Activated CD4-positive, alpha-beta T cell treated with anti-CD3 and anti-CD28 coated beads, Interleukin-2, Interleukin-6, amounts not matched to agents 100 ng/mL and 50 ng/mL, durations not matched to agents 16 hours and 8 hours (primary cell): ENCODE results near the gene CZIB.
"Not testable (repeated sequence)": the region's sequence is repeated elsewhere in the genome, so short reads cannot be mapped to it uniquely, and the experiment has no call there.

ENCODE experiments used
- DNase-seq: peaks from one replicate; pipeline ENCODE4 v3.0.0-alpha.2; 2020

The CZIB gene

DNA sequence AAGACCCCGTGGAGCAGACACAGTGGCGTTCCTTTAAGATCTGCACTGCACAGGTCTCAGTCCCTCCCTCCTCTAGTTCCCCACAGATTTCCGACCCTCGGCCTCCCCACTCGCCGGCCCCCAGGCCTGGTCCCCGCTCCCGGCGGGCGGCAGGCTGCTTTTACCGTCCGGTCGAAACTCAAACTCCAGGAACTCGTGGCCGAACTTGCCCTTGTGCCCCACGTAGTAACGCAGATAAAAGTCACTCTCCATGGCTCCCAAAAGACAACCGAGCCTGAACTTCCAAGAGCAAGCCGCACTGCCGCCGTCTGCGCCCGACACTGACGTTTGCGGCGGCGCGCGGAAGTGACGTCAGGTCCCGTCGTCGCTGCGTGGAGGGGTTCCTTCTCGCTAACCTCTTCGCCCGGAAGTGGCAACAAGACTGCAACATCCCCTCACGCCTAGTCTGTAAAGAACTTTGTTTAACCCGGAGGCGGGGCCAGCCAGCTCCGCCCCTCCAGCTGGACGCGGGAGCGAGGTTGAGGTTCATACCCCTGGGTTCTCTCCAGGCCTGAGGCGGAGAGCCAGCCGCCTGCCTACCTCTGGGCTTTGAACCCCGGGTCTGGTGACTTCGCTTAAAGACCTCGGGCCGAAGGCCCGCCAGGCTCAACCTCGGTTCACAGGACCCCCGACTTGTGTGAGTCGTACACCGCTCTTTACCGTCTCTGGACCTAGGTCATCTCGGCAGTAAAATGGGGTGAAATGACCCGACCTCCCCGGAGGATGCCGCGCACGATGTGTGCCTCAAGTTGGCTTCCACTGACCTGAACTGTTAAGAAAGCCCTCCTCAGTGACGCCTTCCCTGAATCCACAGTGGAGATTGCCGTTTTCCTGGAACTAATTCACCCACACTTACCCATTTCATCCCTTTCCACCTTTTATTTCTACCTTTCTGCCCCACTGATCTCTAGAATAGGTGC is 18.0 kb upstream of the CZIB start, which contains the start of gene MAGOH:
MAGOH (minus strand) TSS at position 322 of the 959 bp plus-strand sequence; CDS start at position 252, 70 bp downstream.
- DNase-seq = peak; percentile 97

- no peak for DNase-seq
Measured at GRCh38 chr1:53237638-53238037, 17.2 kb upstream of the CZIB start.

GRCh38 chr1:53220962-53221286 is 490 bp upstream of the CZIB start:
- no peak for DNase-seq

- DNase-seq = no peak
Measured at GRCh38 chr1:53219711-53220110, 723 bp downstream of the CZIB start.

DNA sequence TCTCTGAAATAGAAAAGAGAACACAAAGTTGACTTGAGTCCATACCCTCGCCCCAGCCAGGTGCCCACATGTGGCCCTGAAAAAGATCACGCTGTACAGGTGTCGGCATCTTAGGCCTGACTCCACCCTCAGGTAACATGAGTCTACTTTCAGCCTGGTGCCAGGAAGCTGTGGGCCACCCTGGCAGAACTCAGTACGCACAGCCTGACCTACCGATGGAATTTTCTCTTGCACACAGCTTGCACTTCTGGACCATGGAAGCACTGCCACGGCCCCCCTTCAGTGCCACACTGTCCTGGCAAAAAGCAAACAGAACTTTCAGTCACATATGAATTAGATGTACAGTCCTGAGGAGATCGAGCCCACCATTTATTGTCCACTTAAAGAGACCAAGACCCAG is 2.2 kb downstream of the CZIB start:
- no peak for DNase-seq

DNA sequence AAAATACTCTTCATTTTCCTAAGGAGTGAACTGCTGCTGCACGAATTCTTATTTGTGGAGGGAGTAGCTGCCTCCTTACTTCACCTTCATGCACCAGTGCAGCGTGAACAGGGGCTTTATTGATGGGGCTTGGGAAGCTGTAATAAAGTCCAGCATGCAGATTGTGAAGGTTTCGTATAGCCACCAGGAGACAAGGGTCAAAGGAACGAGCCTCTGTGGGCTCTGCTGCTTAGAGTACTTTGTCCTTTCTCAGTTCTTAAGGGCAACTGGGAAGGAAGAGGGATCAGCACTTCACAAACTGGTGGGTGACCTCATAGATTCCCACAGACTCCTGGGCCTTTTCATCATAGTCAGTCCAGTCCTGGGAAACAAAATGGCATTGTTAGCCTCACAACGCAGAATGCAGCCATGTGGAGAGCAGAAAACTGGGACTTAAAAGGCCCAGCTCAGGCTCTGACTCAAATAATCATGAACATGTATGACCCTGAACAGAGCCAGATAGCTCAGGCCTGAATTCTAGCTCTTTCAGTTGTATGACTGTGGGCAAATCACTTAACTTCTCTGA is 6.0 kb downstream of the CZIB start:
- no peak for DNase-seq

DNA sequence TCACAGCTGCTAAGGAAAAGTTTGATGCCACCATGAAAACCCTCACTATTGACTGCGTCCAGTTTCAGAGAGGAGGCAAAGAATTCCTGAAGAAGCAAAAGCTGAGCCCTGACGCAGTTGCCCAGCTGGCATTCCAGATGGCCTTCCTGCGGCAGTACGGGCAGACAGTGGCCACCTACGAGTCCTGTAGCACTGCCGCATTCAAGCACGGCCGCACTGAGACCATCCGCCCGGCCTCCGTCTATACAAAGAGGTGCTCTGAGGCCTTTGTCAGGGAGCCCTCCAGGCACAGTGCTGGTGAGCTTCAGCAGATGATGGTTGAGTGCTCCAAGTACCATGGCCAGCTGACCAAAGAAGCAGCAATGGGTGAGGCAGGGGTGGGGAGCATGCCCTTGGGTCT is 9.5 kb downstream of the CZIB start:
- no peak for DNase-seq

DNA sequence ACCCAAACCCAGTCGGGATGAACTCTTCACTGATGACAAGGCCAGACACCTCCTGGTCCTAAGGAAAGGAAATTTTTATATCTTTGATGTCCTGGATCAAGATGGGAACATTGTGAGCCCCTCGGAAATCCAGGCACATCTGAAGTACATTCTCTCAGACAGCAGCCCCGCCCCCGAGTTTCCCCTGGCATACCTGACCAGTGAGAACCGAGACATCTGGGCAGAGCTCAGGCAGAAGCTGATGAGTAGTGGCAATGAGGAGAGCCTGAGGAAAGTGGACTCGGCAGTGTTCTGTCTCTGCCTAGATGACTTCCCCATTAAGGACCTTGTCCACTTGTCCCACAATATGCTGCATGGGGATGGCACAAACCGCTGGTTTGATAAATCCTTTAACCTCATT is 10.1 kb downstream of the CZIB start:
- DNase-seq = no peak

DNA sequence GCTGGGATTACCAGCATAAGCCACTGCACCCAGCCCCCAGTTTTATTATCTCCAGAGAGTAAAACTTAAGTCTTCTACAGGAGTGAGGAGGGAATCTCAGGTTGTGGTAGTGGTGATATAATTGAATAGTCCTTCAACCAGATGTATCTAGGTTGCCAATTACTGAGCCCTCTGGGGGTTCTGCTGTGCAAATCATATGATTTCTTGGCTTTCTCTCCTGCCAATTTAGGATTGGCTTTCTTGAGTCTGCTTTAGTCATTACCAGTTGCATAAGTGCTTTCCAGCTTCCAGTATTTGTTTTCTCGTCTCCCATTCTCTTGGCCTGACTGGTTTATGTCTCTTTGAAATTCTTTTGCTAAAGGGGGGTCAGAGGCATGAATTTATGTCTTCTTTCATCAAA is 12.7 kb downstream of the CZIB start:
- no peak for DNase-seq

- no peak for DNase-seq
Measured at GRCh38 chr1:53206735-53207379, 13.6 kb downstream of the CZIB start.

GRCh38 chr1:53206083-53206685 is 14.2 kb downstream of the CZIB start:
- not testable (repeated sequence) for DNase-seq

DNA sequence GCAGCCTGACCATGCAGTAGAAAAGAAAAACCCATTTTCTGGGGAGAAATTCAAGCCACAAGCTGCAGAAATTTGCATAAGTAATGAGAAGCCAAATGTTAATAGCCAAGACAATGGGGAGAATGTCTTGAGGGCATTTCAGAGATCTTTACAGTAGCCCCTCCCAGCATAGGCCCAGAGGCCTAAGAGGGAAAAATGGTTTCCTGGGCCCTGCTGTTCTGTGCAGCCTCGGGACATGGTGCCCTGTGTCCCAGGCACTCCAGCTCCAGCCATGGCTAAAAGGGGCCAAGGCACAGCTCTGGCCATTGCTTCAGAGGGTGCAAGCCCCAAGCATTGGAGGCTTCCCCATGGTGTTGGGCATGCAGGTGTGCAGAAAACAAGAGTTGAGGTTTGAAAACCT is 14.9 kb downstream of the CZIB start:
- DNase-seq = not testable (repeated sequence)

DNA sequence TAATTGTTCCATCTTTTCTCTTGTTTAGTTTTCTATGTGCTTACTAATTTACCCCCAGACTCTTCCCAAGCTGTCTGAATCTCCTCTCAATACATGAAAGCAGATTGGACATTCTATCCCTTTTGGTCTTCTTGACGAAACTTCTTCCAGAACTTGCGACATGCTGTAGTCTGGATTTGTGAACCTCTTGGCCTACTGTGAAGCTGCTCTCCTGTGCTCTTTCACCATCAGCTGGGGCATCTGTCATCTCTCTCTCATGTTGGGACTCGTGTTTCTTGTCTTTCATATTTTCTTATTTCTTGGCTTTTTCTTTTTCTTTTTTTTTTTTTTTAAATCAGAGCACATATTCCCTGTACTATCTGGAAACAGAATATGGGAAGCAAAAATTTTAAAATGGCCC is 17.0 kb downstream of the CZIB start:
- no peak for DNase-seq

DNA sequence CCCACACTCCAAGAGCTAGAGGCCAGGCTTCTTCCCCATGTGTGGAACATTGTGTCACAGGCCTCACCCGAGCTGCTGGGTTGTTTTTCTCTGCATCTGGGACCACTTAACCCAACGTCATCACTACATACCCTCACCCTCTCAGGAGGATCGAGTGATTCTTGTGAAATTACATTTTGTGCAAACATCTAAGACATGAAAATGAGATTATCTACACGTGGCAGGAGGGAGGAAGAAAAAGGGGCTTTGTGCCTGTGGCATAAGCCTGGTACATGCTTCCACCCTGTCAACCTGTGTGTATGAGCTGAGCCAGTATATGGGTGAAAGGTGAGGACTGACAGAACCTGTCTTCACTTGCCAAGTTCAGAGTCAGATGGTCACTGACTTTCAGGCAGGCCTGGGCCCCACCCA is 22.2 kb downstream of the CZIB start:
- DNase-seq = no peak

GRCh38 chr1:53197291-53198200 is 22.9 kb downstream of the CZIB start:
- no peak for DNase-seq

DNA sequence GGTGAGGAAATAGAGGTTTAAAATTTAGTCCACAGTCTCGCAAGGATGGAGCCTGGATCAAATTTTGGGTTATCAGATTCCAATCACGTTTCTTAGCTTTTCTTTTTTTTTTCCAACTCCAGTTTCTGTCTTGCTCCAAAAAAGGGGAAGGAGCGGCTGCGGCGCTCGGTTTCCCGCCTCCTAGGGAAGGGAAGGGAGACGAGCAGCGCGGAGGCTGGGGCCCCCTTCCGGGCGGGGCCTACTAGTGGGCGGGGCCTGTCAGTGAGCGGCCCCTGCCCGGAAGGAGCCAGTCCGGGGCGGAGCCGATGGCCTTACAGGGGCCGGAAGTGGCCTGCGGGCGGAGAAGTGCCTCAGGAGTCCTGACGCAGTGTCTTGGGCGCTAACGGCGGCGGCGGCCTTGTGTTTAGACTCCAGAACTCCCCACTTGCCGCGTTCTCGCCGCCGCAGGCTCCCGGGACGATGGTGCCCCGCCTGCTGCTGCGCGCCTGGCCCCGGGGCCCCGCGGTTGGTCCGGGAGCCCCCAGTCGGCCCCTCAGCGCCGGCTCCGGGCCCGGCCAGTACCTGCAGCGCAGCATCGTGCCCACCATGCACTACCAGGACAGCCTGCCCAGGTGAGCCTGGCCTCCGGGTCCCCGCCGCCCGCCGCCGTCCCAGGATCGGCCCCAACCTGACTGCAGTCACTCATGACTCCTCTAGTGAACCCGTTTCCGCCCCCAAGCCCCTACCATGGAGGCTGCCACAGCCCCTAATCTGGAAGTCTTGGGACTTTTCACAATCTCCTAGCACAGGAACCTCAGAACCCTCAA is 23.7 kb downstream of the CZIB start, which contains the start of gene CPT2:
CPT2 (plus strand) TSS at position 340 of the 806 bp plus-strand sequence; CDS start at position 460, 120 bp downstream.
- peak; percentile 96 for DNase-seq

DNA sequence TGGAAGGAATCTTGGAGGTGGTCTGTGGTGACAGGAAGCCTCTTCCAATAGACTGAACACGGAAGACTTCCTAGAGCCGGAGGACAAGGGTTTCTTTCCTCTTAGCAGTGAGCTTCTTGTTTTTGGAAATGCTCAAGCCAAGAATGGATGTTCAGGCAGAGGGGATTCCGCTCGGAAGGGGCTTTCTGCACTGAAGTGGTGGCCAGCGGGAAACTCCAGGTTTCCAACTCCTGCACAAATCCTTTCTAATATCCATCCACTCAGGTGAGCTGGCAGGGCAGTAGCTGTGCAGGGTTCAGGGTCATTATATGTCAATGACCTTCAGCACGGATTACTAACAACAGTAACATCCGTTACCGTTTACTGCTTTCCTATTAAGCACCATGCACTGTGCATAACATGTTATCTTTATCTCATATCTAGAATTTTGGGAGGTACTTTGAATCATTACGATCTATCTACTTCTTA is 24.4 kb downstream of the CZIB start:
- no peak for DNase-seq

- DNase-seq = no peak
Measured at GRCh38 chr1:53195246-53196016, 25.0 kb downstream of the CZIB start.

GRCh38 chr1:53190210-53190611 is 30.2 kb downstream of the CZIB start:
- no peak for DNase-seq

- DNase-seq = no peak
Measured at GRCh38 chr1:53189061-53189460, 31.4 kb downstream of the CZIB start.
